ENCODE measurements around the gene HERC5.

HERC5 gene

GRCh38 chr4:88489100-88489761 lies 32.3 kb downstream of the HERC5 start:
- Histone ChIP-seq H3K9ac (ENCODE audit: low read depth, low read length) (no peak overlapping the region), H3K36me3 (ENCODE audit: insufficient read depth, low read length) (no peaks in the 10 kb centered on the region)

GRCh38 chr4:88497859-88498409 lies 41.0 kb downstream of the HERC5 start:
- H3K27me3 ChIP-seq (ENCODE audit: control insufficient read depth, insufficient read depth, low read length): no peaks in the 10 kb centered on the region
- no peaks in the 10 kb centered on the region for H3K4me1 ChIP-seq (ENCODE audit: control insufficient read depth, insufficient read depth, low read length)
- H3K36me3 ChIP-seq (ENCODE audit: insufficient read depth, low read length): no peaks in the 10 kb centered on the region
- no peaks in the 10 kb centered on the region for H3K9me3 ChIP-seq (replicated peaks; ENCODE audit: low read length)
- H3K9ac ChIP-seq (ENCODE audit: low read depth, low read length): no peak overlapping the region
- no peak overlapping the region for H3K4me3 ChIP-seq (ENCODE audit: low read length)
- no peak overlapping the region for H3K4me2 ChIP-seq (ENCODE audit: low read length)

More at GRCh38 chr4:88489100-88489761, 32.3 kb downstream of the HERC5 start:
- Histone ChIP-seq H3K27me3 (ENCODE audit: control insufficient read depth, insufficient read depth, low read length) (no peaks in the 10 kb centered on the region), H3K4me1 (ENCODE audit: control insufficient read depth, insufficient read depth, low read length) (no peaks in the 10 kb centered on the region), H3K4me2 (ENCODE audit: low read length) (no peak overlapping the region), H3K4me3 (ENCODE audit: low read length) (no peak overlapping the region), H3K9me3 (replicated peaks; ENCODE audit: low read length) (no peaks in the 10 kb centered on the region)

GRCh38 chr4:88503344-88503743 lies 46.4 kb downstream of the HERC5 start:
- Histone ChIP-seq H3K9ac (ENCODE audit: low read depth, low read length) (no peak overlapping the region), H3K4me2 (ENCODE audit: low read length) (no peak overlapping the region), H3K36me3 (ENCODE audit: insufficient read depth, low read length) (no peaks in the 10 kb centered on the region), H3K4me3 (ENCODE audit: low read length) (no peak overlapping the region), H3K4me1 (ENCODE audit: control insufficient read depth, insufficient read depth, low read length) (no peaks in the 10 kb centered on the region), H3K9me3 (replicated peaks; ENCODE audit: low read length) (no peaks in the 10 kb centered on the region), H3K27me3 (ENCODE audit: control insufficient read depth, insufficient read depth, low read length) (no peaks in the 10 kb centered on the region)

- H3K4me1 ChIP-seq (ENCODE audit: control insufficient read depth, insufficient read depth, low read length): no peaks in the 10 kb centered on the region
Measured at GRCh38 chr4:88511236-88511635, 54.3 kb downstream of the HERC5 start.

GRCh38 chr4:88514557-88515511 lies 57.9 kb downstream of the HERC5 start:
- H3K36me3 ChIP-seq (ENCODE audit: insufficient read depth, low read length): no peaks in the 10 kb centered on the region
- no peak overlapping the region for H3K4me3 ChIP-seq (ENCODE audit: low read length)
- H3K4me2 ChIP-seq (ENCODE audit: low read length): no peak overlapping the region
- no peaks in the 10 kb centered on the region for H3K4me1 ChIP-seq (ENCODE audit: control insufficient read depth, insufficient read depth, low read length)
- H3K27me3 ChIP-seq (ENCODE audit: control insufficient read depth, insufficient read depth, low read length): no peaks in the 10 kb centered on the region
- no peak overlapping the region for H3K9ac ChIP-seq (ENCODE audit: low read depth, low read length)
- no peaks in the 10 kb centered on the region for H3K9me3 ChIP-seq (replicated peaks; ENCODE audit: low read length)

More at GRCh38 chr4:88511236-88511635, 54.3 kb downstream of the HERC5 start:
- Histone ChIP-seq H3K36me3 (ENCODE audit: insufficient read depth, low read length) (no peaks in the 10 kb centered on the region), H3K4me2 (ENCODE audit: low read length) (no peak overlapping the region), H3K9ac (ENCODE audit: low read depth, low read length) (no peak overlapping the region), H3K27me3 (ENCODE audit: control insufficient read depth, insufficient read depth, low read length) (no peaks in the 10 kb centered on the region), H3K9me3 (replicated peaks; ENCODE audit: low read length) (no peaks in the 10 kb centered on the region), H3K4me3 (ENCODE audit: low read length) (no peak overlapping the region)

GRCh38 chr4:88516746-88517145 lies 59.8 kb downstream of the HERC5 start:
- H3K9me3 ChIP-seq (replicated peaks; ENCODE audit: low read length): no peaks in the 10 kb centered on the region
- H3K36me3 ChIP-seq (ENCODE audit: insufficient read depth, low read length): peaks cover 15% of the 10 kb centered on the region
- peaks cover 7% of the 10 kb centered on the region for H3K4me1 ChIP-seq (ENCODE audit: control insufficient read depth, insufficient read depth, low read length)
- H3K4me3 ChIP-seq (ENCODE audit: low read length): no peak overlapping the region
- H3K9ac ChIP-seq (ENCODE audit: low read depth, low read length): no peak overlapping the region
- H3K27me3 ChIP-seq (ENCODE audit: control insufficient read depth, insufficient read depth, low read length): no peaks in the 10 kb centered on the region
- no peak overlapping the region for H3K4me2 ChIP-seq (ENCODE audit: low read length)

GRCh38 chr4:88517825-88518224 lies 60.9 kb downstream of the HERC5 start:
- no peak overlapping the region for H3K9ac ChIP-seq (ENCODE audit: low read depth, low read length)
- no peaks in the 10 kb centered on the region for H3K9me3 ChIP-seq (replicated peaks; ENCODE audit: low read length)
- H3K4me1 ChIP-seq (ENCODE audit: control insufficient read depth, insufficient read depth, low read length): peaks cover 13% of the 10 kb centered on the region
- no peak overlapping the region for H3K4me3 ChIP-seq (ENCODE audit: low read length)
- H3K27me3 ChIP-seq (ENCODE audit: control insufficient read depth, insufficient read depth, low read length): no peaks in the 10 kb centered on the region
- H3K4me2 ChIP-seq (ENCODE audit: low read length): no peak overlapping the region
- H3K36me3 ChIP-seq (ENCODE audit: insufficient read depth, low read length): peaks cover 15% of the 10 kb centered on the region

GRCh38 chr4:88518911-88519310 lies 62.0 kb downstream of the HERC5 start:
- H3K27me3 ChIP-seq (ENCODE audit: control insufficient read depth, insufficient read depth, low read length): no peaks in the 10 kb centered on the region
- H3K4me3 ChIP-seq (ENCODE audit: low read length): no peak overlapping the region
- peaks cover 13% of the 10 kb centered on the region for H3K4me1 ChIP-seq (ENCODE audit: control insufficient read depth, insufficient read depth, low read length)
- H3K4me2 ChIP-seq (ENCODE audit: low read length): no peak overlapping the region
- no peaks in the 10 kb centered on the region for H3K9me3 ChIP-seq (replicated peaks; ENCODE audit: low read length)
- no peak overlapping the region for H3K9ac ChIP-seq (ENCODE audit: low read depth, low read length)
- H3K36me3 ChIP-seq (ENCODE audit: insufficient read depth, low read length): peaks cover 15% of the 10 kb centered on the region

GRCh38 chr4:88522702-88523324 lies 65.9 kb downstream of the HERC5 start:
- peak overlapping the region; percentile 97 for H3K9ac ChIP-seq (ENCODE audit: low read depth, low read length)
- H3K4me2 ChIP-seq (ENCODE audit: low read length): peak overlapping the region; percentile 92
- peaks cover 23% of the 10 kb centered on the region for H3K4me1 ChIP-seq (ENCODE audit: control insufficient read depth, insufficient read depth, low read length)
- H3K9me3 ChIP-seq (replicated peaks; ENCODE audit: low read length): no peaks in the 10 kb centered on the region
- H3K36me3 ChIP-seq (ENCODE audit: insufficient read depth, low read length): peaks cover 15% of the 10 kb centered on the region
- peak overlapping the region; percentile 92 for H3K4me3 ChIP-seq (ENCODE audit: low read length)
- H3K27me3 ChIP-seq (ENCODE audit: control insufficient read depth, insufficient read depth, low read length): no peaks in the 10 kb centered on the region

- Histone ChIP-seq H3K9ac (ENCODE audit: low read depth, low read length) (peak within 1 kb of the TSS; percentile 97), H3K9me3 (replicated peaks; ENCODE audit: low read length) (no peaks in the 10 kb centered on the region), H3K27me3 (ENCODE audit: control insufficient read depth, insufficient read depth, low read length) (no peaks in the 10 kb centered on the region), H3K36me3 (ENCODE audit: insufficient read depth, low read length) (peaks cover 15% of the 10 kb centered on the region), H3K4me3 (ENCODE audit: low read length) (peak within 1 kb of the TSS; percentile 92), H3K4me1 (ENCODE audit: control insufficient read depth, insufficient read depth, low read length) (peaks cover 23% of the 10 kb centered on the region), H3K4me2 (ENCODE audit: low read length) (peak within 1 kb of the TSS; percentile 92)
Measured at GRCh38 chr4:88523325-88524129, 66.6 kb downstream of the HERC5 start, which contains the start of gene PYURF. TSS of gene PYURF (minus strand) at chr4:88523776. CDS start at chr4:88523700, 76 bp downstream.

Measured in skeletal muscle satellite cell (primary cell).